Testis (tissue), 3 donors: ENCODE results near the gene KLK8. TPM values are rescaled to one million over a fixed set of nuclear protein-coding genes. Genes with fewer than 3 reads are reported as not detected.
"Not testable (repeated sequence)": the region's sequence is repeated elsewhere in the genome, so short reads cannot be mapped to it uniquely, and the experiment has no call there.

ENCODE experiments used
- DNase-seq: peaks from one replicate; pipeline ENCODE4 v3.0.0-alpha.2; 2019
- H3K27ac ChIP-seq, 2 donors: fragments of 200-600 bp; sonication (generic); one replicate each; pipeline ENCODE4 v1.5.1; 2019
- H3K27me3 ChIP-seq: fragments of 200-600 bp; sonication (generic); one replicate; pipeline ENCODE4 v1.5.1; 2019
- H3K36me3 ChIP-seq: fragments of 200-600 bp; sonication (generic); one replicate; pipeline ENCODE4 v1.5.1; 2017; ENCODE audit warnings: low read depth; ENCODE audit errors: missing control alignments
- H3K4me1 ChIP-seq: fragments of 200-600 bp; sonication (generic); one replicate; pipeline ENCODE4 v1.5.1; 2019
- H3K4me3 ChIP-seq, 2 donors: fragments of 200-600 bp; sonication (generic); one replicate each; pipeline ENCODE4 v1.5.1; 2017 to 2019
- H3K9me3 ChIP-seq: fragments of 200-600 bp; sonication (generic); one replicate; pipeline ENCODE4 v1.5.1; 2017
- POLR2A ChIP-seq: fragments of 450-650 bp; IDR thresholded peaks from one replicate; pipeline ENCODE4 v1.6.1; 2017; ENCODE audit warnings: antibody characterized with exemption, mild to moderate bottlenecking, moderate library complexity
- WGBS, 2 donors: methylation state at CpG; one replicate each; pipeline ENCODE4 v1.1.5; 2018; 5-methylcytosine and 5-hydroxymethylcytosine counted together
- intact Hi-C: fragments of 100-400 bp; cut with DNase I; formaldehyde crosslinking; loops from one replicate; pipeline ENCODE4 v1.15.1; 2023; ENCODE audit warnings: low total_unique reads
- polyA plus RNA-seq: library from polyadenylated mRNA; stranded (reverse); fragments of 350-450 nt; fragmentation: Illumina TruSeq; extraction: RNeasy Lipid Tissue Mini Kit (QIAGEN cat#74804); gene quantifications from one replicate; pipeline ENCODE4 v1.2.3, GENCODE V29; 2014; ENCODE audit warnings: low read depth, low replicate concordance; ENCODE audit not compliant: insufficient read depth
- total RNA-seq, 2 donors: library from RNA; depleted of rRNA; stranded (reverse); fragments of >200 nt; gene quantifications; one replicate each; pipeline ENCODE4 v1.2.3, GENCODE V29; 2016
- TF ChIP-seq, protein P1 (sequence below), 3 experiments: fragments of 450-650 bp in 2 of 3; fragments of 200-600 bp in 1 of 3; sonication (generic) in 1 of 3; IDR thresholded peaks; one replicate each; pipeline ENCODE4 v1.5.1; 2016 to 2019; ENCODE audit warnings: antibody characterized with exemption in 3 of 3, mild to moderate bottlenecking in 2 of 3, moderate library complexity in 1 of 3

KLK8 gene
- total and polyA plus RNA-seq, 3 donors from 2014 or later, result 2.7 to 4.9 (median 2.9) TPM

- Histone ChIP-seq H3K27me3 (no peaks in the 10 kb centered on the region), H3K4me1 (peaks cover 7% of the 10 kb centered on the region), H3K36me3 (no peaks in the 10 kb centered on the region), H3K27ac (no peak overlapping the region), H3K4me3 (no peak overlapping the region), H3K9me3 (no peaks in the 10 kb centered on the region)
- no peak for DNase-seq
- intact Hi-C loops, result no loop called here
- TF ChIP-seq, protein P1, sequence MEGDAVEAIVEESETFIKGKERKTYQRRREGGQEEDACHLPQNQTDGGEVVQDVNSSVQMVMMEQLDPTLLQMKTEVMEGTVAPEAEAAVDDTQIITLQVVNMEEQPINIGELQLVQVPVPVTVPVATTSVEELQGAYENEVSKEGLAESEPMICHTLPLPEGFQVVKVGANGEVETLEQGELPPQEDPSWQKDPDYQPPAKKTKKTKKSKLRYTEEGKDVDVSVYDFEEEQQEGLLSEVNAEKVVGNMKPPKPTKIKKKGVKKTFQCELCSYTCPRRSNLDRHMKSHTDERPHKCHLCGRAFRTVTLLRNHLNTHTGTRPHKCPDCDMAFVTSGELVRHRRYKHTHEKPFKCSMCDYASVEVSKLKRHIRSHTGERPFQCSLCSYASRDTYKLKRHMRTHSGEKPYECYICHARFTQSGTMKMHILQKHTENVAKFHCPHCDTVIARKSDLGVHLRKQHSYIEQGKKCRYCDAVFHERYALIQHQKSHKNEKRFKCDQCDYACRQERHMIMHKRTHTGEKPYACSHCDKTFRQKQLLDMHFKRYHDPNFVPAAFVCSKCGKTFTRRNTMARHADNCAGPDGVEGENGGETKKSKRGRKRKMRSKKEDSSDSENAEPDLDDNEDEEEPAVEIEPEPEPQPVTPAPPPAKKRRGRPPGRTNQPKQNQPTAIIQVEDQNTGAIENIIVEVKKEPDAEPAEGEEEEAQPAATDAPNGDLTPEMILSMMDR (IDR thresholded peaks at IDR 0.05), result no peak
- no peak for TF ChIP-seq POLR2A
- 78 to 90% methylated on average over 9 of the region's 9 CpGs for WGBS, 2 donors
These were observed 28.5 kb downstream of the KLK8 start for GRCh38 chr19:50972795-50973376.

DNA sequence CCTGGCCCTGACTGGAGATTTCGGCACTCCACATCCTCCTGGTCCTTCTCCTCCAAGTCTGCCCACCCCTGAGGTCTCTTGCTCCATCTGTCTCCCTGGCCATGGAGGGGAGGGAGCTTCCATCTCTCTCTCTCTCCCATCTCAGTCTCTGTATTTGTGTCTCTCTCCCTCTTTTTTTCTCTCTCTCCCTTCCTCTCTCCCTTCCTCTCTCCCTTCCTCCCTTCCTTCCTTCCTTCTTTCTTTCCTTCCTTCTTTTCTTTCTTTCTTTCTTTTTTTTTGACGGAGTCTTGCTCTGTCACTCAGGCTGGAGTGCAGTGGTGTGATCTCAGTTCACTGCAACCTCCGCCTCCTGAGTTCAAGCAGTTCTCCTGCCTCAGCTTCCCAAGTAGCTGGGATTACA, 31.6 kb downstream of the KLK8 start:
- H3K36me3 ChIP-seq, intact Hi-C loops: not testable (repeated sequence)

GRCh38 chr19:50969413-50969760, 32.0 kb downstream of the KLK8 start, which contains the start of gene KLK6:
KLK6 (minus strand) TSS chr19:50969591; CDS start chr19:50968104, 1,487 bp downstream.
- Histone ChIP-seq H3K4me3 (no peak within 1 kb of the TSS), H3K27me3 (no peaks in the 10 kb centered on the region), H3K4me1 (peaks cover 7% of the 10 kb centered on the region), H3K9me3 (no peaks in the 10 kb centered on the region), H3K36me3 (no peaks in the 10 kb centered on the region), H3K27ac (no peak within 1 kb of the TSS)
- no peak for DNase-seq
- intact Hi-C loops, result no loop called here
- 85 to 92% methylated on average over 18 to 19 of the region's 19 CpGs for WGBS, 2 donors
- no peak for TF ChIP-seq POLR2A
- TF ChIP-seq, protein P1 (IDR thresholded peaks at IDR 0.05), result no peak

More for the DNA sequence above, 31.6 kb downstream of the KLK8 start:
- not testable (repeated sequence) for H3K9me3 ChIP-seq, H3K27ac ChIP-seq, H3K4me3 ChIP-seq, H3K27me3 ChIP-seq, H3K4me1 ChIP-seq, DNase-seq
- 91 to 93% methylated on average over 3 of the region's 3 CpGs for WGBS, 2 donors

GRCh38 chr19:50968716-50969412, 32.5 kb downstream of the KLK8 start:
- intact Hi-C loops, result no loop called here
- TF ChIP-seq POLR2A, result no peak
- peaks cover 7% of the 10 kb centered on the region for H3K4me1 ChIP-seq
- H3K9me3 ChIP-seq, result no peaks in the 10 kb centered on the region
- DNase-seq, result no peak
- H3K4me3 ChIP-seq, result no peak overlapping the region
- no peak overlapping the region for H3K27ac ChIP-seq
- H3K36me3 ChIP-seq, result no peaks in the 10 kb centered on the region
- 45 to 46% methylated on average over 7 of the region's 7 CpGs for WGBS, 2 donors
- no peaks in the 10 kb centered on the region for H3K27me3 ChIP-seq

DNA sequence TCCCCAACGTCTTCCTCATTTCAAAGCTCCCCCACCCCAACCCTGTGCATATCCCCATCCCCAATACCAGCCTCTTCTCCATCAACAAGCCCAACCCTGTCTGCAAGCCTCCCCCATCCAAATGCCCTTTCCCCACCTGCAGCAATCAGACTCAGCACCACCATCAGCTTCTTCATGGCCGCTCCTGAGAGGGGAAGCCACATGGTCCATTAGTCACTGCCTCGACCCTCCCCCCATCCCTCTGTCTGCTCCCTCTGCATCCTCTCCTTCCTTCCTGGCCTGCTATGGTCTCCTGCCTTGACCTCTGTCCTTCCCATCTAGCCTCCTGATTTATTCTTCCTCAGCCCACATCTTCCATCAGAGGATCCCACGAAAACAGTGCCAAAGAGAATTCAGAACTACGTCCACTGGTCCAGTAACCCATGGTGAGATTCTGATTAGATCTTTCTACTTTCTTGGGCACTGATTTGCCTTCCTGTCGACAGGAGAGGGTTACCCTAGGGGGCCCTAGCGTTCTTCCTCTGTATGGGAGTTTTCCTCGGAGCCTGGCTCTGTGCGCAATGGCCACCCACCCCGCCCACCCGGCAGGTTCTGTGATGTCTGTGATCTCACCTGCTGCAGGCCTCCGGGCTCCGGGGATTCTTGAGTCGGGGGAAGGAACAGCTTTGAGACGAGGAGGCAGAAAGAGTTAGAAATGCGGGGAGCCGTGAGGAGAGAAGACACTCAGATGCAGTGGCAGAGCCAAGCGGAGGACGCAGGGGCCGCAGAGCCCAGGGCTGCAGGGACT, 33.3 kb downstream of the KLK8 start:
- Histone ChIP-seq H3K27ac (no peak overlapping the region), H3K4me3 (no peak overlapping the region), H3K36me3 (no peaks in the 10 kb centered on the region), H3K4me1 (peaks cover 7% of the 10 kb centered on the region), H3K9me3 (no peaks in the 10 kb centered on the region), H3K27me3 (no peaks in the 10 kb centered on the region)
- no peak for DNase-seq
- no peak for TF ChIP-seq POLR2A
- TF ChIP-seq, protein P1 (IDR thresholded peaks at IDR 0.05), result no peak
- 47 to 55% methylated on average over 15 to 20 of the region's 20 CpGs for WGBS, 2 donors
- intact Hi-C loops, result no loop called here
